PC-3 (cell line): ENCODE data around the gene PELI2. TPM values are rescaled to one million over a fixed set of nuclear protein-coding genes. Genes with fewer than 3 reads are reported as not detected.

ENCODE experiments used
- ATAC-seq: fragments of 200-7000 bp; cut with Tn5 transposase; 2 replicates; pipeline ENCODE4 v1.9.1; 2020; ENCODE audit warnings: mild to moderate bottlenecking, moderate library complexity
- BruUV-seq: library from RNA; stranded (reverse); fragments of 400-500 nt; replicated peaks from 2 replicates; lab custom pipeline; 2021; lab: Mats Ljungman, UMichigan
- CTCF ChIA-PET: fragments of 300-600 bp; sonication (Branson Sonifier 250); formaldehyde crosslinking; loops from one replicate; lab custom pipeline; 2022; ENCODE audit warnings: antibody characterized with exemption; lab: Charles Lee
- POLR2A ChIA-PET: fragments of 300-600 bp; sonication (Branson Sonifier 250); formaldehyde crosslinking; loops from one replicate; lab custom pipeline; 2022; ENCODE audit warnings: antibody characterized with exemption; ENCODE audit not compliant: unreplicated experiment; lab: Charles Lee
- DNase-seq: peaks from one replicate; pipeline ENCODE4 v3.0.0-alpha.2; 2015
- H2AFZ ChIP-seq: fragments of 300-600 bp; sonication (generic); 2 replicates; pipeline ENCODE4 v1.6.0; 2016; ENCODE audit warnings: antibody characterized with exemption, low read length
- H3F3A ChIP-seq: fragments of 300-600 bp; sonication (generic); one replicate; pipeline ENCODE4 v1.6.0; 2017; ENCODE audit warnings: antibody characterized with exemption, low read length, control low read depth, mild to moderate bottlenecking; ENCODE audit not compliant: unreplicated experiment
- H3K27ac ChIP-seq: fragments of 300-600 bp; sonication (generic); 2 replicates; pipeline ENCODE4 v1.5.1; 2016; ENCODE audit warnings: mild to moderate bottlenecking, low read length
- H3K27me3 ChIP-seq: fragments of 300-600 bp; sonication (generic); 2 replicates; pipeline ENCODE4 v1.6.1; 2016; ENCODE audit warnings: low read length, mixed read lengths
- H3K36me3 ChIP-seq: fragments of 300-600 bp; sonication (generic); 2 replicates; pipeline ENCODE4 v1.6.1; 2016; ENCODE audit warnings: low read depth, mixed run types, low read length, mixed read lengths
- H3K4me1 ChIP-seq: fragments of 300-600 bp; sonication (generic); 2 replicates; pipeline ENCODE4 v1.5.1; 2016; ENCODE audit warnings: low read length; ENCODE audit not compliant: insufficient read depth
- H3K4me2 ChIP-seq: fragments of 300-600 bp; sonication (generic); 2 replicates; pipeline ENCODE4 v1.6.0; 2016; ENCODE audit warnings: low read length
- H3K4me3 ChIP-seq: fragments of 300-600 bp; sonication (generic); 2 replicates; pipeline ENCODE4 v1.5.1; 2016; ENCODE audit warnings: mild to moderate bottlenecking, low read length, mixed read lengths
- H3K79me2 ChIP-seq: fragments of 300-600 bp; sonication (generic); 2 replicates; pipeline ENCODE4 v1.6.1; 2017; ENCODE audit warnings: low read length, mixed read lengths
- H3K9ac ChIP-seq: fragments of 300-600 bp; sonication (generic); 2 replicates; pipeline ENCODE4 v1.6.0; 2016; ENCODE audit warnings: mild to moderate bottlenecking, low read length
- H3K9me2 ChIP-seq: fragments of 300-600 bp; sonication (generic); replicated peaks from 2 replicates; pipeline ENCODE4 v1.6.1; 2016; ENCODE audit warnings: mixed run types, low read length, mixed read lengths
- H3K9me3 ChIP-seq: fragments of 300-600 bp; sonication (generic); 2 replicates; pipeline ENCODE4 v1.6.1; 2016; ENCODE audit warnings: low read length, mixed read lengths
- H4K20me1 ChIP-seq: fragments of 300-600 bp; sonication (generic); 2 replicates; pipeline ENCODE4 v1.6.1; 2016; ENCODE audit warnings: low read length, mixed read lengths
- EZH2 ChIP-seq: fragments of 300-600 bp; sonication (generic); IDR thresholded peaks from one replicate; pipeline ENCODE4 v1.6.1; 2017; ENCODE audit warnings: antibody characterized with exemption, mild to moderate bottlenecking, low read length; ENCODE audit not compliant: unreplicated experiment
- EZH2phosphoT487 ChIP-seq: fragments of 300-600 bp; sonication (generic); IDR thresholded peaks from 2 replicates; pipeline ENCODE4 v1.6.1; 2018; ENCODE audit warnings: mild to moderate bottlenecking, antibody characterized with exemption, low read length, borderline replicate concordance
- intact Hi-C: fragments of 100-400 bp; cut with micrococcal nuclease; formaldehyde crosslinking; loops from 2 replicates; pipeline ENCODE4 v1.9.0; 2023
- total RNA-seq: library from RNA; depleted of rRNA; stranded (reverse); fragments of >200 nt; gene quantifications from 2 replicates; pipeline ENCODE4 v1.2.3, GENCODE V29; 2014
- TF ChIP-seq, protein P1 (sequence below): fragments of 300-600 bp; sonication (generic); conservative IDR thresholded peaks from 2 replicates; pipeline ENCODE4 v1.5.1; 2017; ENCODE audit warnings: antibody characterized with exemption, low read depth, mild to moderate bottlenecking, low read length

PELI2 gene
- total RNA-seq, 1 experiment from 2014 or later, result 0.11 TPM

DNA sequence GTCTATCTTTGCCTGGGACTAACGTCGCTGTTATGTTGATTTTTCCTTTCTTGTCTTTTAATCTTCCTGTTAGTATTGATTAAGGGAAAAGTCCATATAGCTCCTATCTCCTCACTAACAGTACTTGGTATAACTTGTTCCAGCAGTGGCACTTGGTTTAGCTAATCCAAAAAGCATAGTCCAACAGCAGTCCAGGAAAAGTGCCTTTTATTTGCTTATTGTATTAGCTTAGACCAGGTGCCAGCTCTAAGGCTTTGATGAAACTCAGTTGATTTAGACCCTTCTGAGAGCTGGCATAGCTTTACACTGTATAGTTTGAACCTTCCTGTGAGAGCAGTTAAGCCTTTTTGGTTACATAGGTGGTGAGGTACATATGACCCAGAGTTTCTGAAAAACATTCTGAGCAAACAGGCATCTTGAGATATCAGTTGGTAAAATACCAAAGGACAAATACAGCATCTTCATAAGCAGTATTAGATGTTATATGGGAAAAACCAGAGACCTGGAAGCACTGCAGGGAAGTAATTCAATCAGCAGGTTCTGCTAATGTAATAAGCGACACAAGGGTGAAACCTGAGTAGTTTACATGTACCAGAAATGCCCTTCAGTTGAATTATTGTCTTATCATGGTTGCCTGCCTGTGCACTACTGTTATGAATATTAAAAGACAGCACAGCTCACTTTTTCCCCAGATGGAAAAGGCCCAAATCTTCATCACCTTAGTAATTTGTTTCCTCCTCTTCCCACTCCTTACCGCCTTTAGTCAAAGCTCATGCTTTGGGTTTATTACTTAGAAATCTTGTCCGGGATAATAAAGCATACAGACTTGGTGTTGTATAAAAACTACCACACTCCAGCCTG is 13.0 kb downstream of the PELI2 start:
- H3K9me3 ChIP-seq, result no peaks in the 10 kb centered on the region
- no peak overlapping the region for H3K9ac ChIP-seq
- H3K27me3 ChIP-seq, result peaks cover 97% of the 10 kb centered on the region
- no peak overlapping the region for H2AFZ ChIP-seq
- ChIA-PET CTCF (no interaction called here), POLR2A (no interaction called here)
- no peaks in the 10 kb centered on the region for H3K4me1 ChIP-seq
- H4K20me1 ChIP-seq, result no peaks in the 10 kb centered on the region
- no peaks in the 10 kb centered on the region for H3K9me2 ChIP-seq
- DNase-seq, result no peak
- no peaks in the 10 kb centered on the region for H3F3A ChIP-seq
- intact Hi-C loops, result no loop called here
- H3K27ac ChIP-seq, result no peak overlapping the region
- H3K4me2 ChIP-seq, result no peak overlapping the region
- BruUV-seq, result no TSS peak
- no peaks in the 10 kb centered on the region for H3K36me3 ChIP-seq
- no peaks in the 10 kb centered on the region for H3K79me2 ChIP-seq
- no peak overlapping the region for H3K4me3 ChIP-seq
- ATAC-seq, result no peak
- TF ChIP-seq, protein P1, sequence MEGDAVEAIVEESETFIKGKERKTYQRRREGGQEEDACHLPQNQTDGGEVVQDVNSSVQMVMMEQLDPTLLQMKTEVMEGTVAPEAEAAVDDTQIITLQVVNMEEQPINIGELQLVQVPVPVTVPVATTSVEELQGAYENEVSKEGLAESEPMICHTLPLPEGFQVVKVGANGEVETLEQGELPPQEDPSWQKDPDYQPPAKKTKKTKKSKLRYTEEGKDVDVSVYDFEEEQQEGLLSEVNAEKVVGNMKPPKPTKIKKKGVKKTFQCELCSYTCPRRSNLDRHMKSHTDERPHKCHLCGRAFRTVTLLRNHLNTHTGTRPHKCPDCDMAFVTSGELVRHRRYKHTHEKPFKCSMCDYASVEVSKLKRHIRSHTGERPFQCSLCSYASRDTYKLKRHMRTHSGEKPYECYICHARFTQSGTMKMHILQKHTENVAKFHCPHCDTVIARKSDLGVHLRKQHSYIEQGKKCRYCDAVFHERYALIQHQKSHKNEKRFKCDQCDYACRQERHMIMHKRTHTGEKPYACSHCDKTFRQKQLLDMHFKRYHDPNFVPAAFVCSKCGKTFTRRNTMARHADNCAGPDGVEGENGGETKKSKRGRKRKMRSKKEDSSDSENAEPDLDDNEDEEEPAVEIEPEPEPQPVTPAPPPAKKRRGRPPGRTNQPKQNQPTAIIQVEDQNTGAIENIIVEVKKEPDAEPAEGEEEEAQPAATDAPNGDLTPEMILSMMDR, result no peak
- no peak for TF ChIP-seq EZH2
- no peak for TF ChIP-seq EZH2phosphoT487

DNA sequence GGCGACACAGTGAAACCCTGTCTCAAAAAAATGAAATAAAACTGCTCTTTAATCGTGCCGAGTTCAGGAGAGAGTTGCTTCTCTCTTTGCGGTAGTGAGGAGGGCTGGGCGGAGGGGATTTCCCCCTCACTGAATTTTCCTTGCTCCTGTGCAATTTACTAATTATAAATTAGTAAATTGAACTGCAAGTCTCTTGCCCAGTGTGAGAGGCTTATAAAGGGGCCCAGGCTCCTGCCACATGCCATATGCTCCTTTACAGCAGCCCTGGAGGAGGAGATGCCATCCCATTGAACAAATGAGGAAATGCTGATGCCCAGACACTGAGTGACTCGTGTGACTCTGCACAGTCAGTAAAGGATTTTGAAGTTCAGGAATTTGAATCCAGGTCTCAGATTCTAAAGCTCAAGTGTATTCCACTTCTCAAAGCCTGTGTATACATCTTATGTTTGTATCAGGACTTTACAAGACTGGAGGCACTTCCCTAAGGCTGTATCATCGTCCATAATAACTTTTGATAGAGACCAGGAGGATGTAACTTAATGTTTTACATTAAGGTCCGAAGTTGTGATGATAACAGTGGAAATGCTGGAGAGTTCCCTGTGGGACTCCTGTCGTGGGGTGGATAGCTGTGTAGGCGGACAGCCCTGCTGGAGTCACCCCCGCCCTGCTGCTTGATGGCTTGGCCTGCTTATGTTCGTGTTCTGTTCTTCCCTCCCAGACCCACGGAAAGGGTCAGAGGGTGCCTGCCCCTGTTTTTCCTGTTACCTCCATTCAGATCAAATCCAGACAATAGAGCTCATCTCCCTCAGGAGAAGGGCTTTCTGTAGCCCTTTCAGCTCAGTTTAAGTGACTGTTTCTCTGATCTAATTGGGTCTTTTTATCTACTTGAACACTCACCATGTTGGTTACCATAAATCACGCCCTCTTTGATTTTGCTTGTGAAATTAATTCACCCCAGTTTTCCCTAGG is 13.9 kb downstream of the PELI2 start:
- ChIA-PET CTCF (no interaction called here), POLR2A (no interaction called here)
- TF ChIP-seq EZH2 (no peak), EZH2phosphoT487 (no peak)
- TF ChIP-seq, protein P1, result no peak
- intact Hi-C loops, result no loop called here
- BruUV-seq, result no TSS peak
- ATAC-seq (no peak), DNase-seq (no peak)
- Histone ChIP-seq H3K4me2 (no peak overlapping the region), H3K27me3 (peaks cover 97% of the 10 kb centered on the region), H3K4me3 (no peak overlapping the region), H3K36me3 (no peaks in the 10 kb centered on the region), H3K9ac (no peak overlapping the region), H3K79me2 (no peaks in the 10 kb centered on the region), H3K9me2 (no peaks in the 10 kb centered on the region), H3F3A (no peaks in the 10 kb centered on the region), H3K4me1 (no peaks in the 10 kb centered on the region), H2AFZ (no peak overlapping the region), H3K27ac (no peak overlapping the region), H4K20me1 (no peaks in the 10 kb centered on the region), H3K9me3 (no peaks in the 10 kb centered on the region)
